Activated CD8-positive, alpha-beta T cell treated with anti-CD3 and anti-CD28 coated beads for 36 hours (primary cell): ENCODE data around the gene BRF1. TPM values are rescaled to one million over a fixed set of nuclear protein-coding genes. Genes with fewer than 3 reads are reported as not detected.

Experiments used
- ATAC-seq: fragments of 200-7000 bp; cut with Tn5 transposase; one replicate; pipeline ENCODE4 v1.10.0; 2021; ENCODE audit warnings: mild to moderate bottlenecking, moderate library complexity
- CTCF ChIA-PET: fragments of 350-600 bp; sonication (Branson Sonifier 250); formaldehyde crosslinking; loops from one replicate; lab custom pipeline; 2021; ENCODE audit warnings: antibody characterized with exemption; lab: Charles Lee
- POLR2A ChIA-PET: fragments of 350-600 bp; sonication (Branson Sonifier 250); formaldehyde crosslinking; loops from one replicate; lab custom pipeline; 2021; ENCODE audit warnings: antibody characterized with exemption; lab: Charles Lee
- DNase-seq: peaks from one replicate; pipeline ENCODE4 v3.0.0-alpha.2; 2020
- H3K27ac Mint-ChIP-seq: one replicate; pipeline ENCODE4 v1.8.0; 2021; ENCODE audit warnings: mild to moderate bottlenecking, mixed read lengths
- H3K27me3 Mint-ChIP-seq: one replicate; pipeline ENCODE4 v1.8.0; 2021; ENCODE audit warnings: mixed read lengths
- H3K36me3 Mint-ChIP-seq: one replicate; pipeline ENCODE4 v1.8.0; 2021; ENCODE audit warnings: low read depth, mixed read lengths
- H3K4me1 Mint-ChIP-seq: one replicate; pipeline ENCODE4 v1.8.0; 2021; ENCODE audit warnings: low read depth, mixed read lengths
- H3K4me3 Mint-ChIP-seq: one replicate; pipeline ENCODE4 v1.8.0; 2021; ENCODE audit warnings: mild to moderate bottlenecking, moderate library complexity, mixed read lengths
- H3K9me3 Mint-ChIP-seq: one replicate; pipeline ENCODE4 v1.8.0; 2021; ENCODE audit warnings: mixed read lengths
- intact Hi-C: fragments of 100-400 bp; cut with micrococcal nuclease; formaldehyde crosslinking; loops from one replicate; pipeline ENCODE4 v1.10.0; 2022
- total RNA-seq, 2 experiments: library from RNA; stranded (reverse); gene quantifications; one replicate each; pipeline ENCODE4 v1.2.3, GENCODE V29; 2021
- TF ChIP-seq, protein P1 (sequence below): fragments of 200-600 bp; IDR thresholded peaks from one replicate; pipeline ENCODE4 v1.8.0; 2022; ENCODE audit warnings: antibody characterized with exemption, mild to moderate bottlenecking

The BRF1 gene
- total RNA-seq, 2 experiments from 2014 or later = 25.3 to 26.6 TPM

- CTCF ChIA-PET = interaction anchor here (0.9 kb wide), 1 partner anchor 14 kb away, joined by 4 read pairs; no protein-coding TSS in a partner anchor
- intact Hi-C loops = no loop called here
- no peak for DNase-seq
These were observed 32.8 kb downstream of the BRF1 start for GRCh38 chr14:105267820-105268548.

DNA sequence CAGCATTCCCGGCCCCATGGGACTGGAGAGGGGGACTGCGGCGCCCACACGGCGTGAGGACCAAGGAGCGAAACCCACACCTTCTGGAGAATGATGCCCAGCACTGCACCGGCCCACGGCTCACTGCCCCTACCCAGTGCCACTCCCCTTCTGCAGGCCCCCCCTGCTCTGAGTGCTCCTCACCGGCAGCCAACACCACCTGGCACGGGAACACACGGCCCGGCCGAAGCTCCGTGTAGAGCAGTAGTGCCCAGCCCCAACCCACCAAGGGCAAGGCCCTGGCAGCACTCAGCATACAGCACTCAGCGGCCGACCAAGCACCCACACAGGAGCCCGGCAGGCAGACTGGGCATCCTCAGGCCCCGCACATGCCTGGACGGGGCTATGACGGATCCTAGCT is 39.0 kb downstream of the BRF1 start:
- H3K36me3 Mint-ChIP-seq = peaks cover 7% of the 10 kb centered on the region
- ATAC-seq = no peak
- no peak overlapping the region for H3K4me3 Mint-ChIP-seq
- CTCF ChIA-PET = no interaction called here
- TF ChIP-seq, protein P1, sequence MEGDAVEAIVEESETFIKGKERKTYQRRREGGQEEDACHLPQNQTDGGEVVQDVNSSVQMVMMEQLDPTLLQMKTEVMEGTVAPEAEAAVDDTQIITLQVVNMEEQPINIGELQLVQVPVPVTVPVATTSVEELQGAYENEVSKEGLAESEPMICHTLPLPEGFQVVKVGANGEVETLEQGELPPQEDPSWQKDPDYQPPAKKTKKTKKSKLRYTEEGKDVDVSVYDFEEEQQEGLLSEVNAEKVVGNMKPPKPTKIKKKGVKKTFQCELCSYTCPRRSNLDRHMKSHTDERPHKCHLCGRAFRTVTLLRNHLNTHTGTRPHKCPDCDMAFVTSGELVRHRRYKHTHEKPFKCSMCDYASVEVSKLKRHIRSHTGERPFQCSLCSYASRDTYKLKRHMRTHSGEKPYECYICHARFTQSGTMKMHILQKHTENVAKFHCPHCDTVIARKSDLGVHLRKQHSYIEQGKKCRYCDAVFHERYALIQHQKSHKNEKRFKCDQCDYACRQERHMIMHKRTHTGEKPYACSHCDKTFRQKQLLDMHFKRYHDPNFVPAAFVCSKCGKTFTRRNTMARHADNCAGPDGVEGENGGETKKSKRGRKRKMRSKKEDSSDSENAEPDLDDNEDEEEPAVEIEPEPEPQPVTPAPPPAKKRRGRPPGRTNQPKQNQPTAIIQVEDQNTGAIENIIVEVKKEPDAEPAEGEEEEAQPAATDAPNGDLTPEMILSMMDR = no peak
- no peak overlapping the region for H3K27ac Mint-ChIP-seq
- intact Hi-C loops = no loop called here
- DNase-seq = no peak
- no peaks in the 10 kb centered on the region for H3K4me1 Mint-ChIP-seq
- H3K27me3 Mint-ChIP-seq = no peaks in the 10 kb centered on the region
- POLR2A ChIA-PET = interaction anchor here (0.6 kb wide), 1 partner anchor 449 kb away, joined by 3 read pairs; no protein-coding TSS in a partner anchor
- H3K9me3 Mint-ChIP-seq = no peaks in the 10 kb centered on the region

More at GRCh38 chr14:105267820-105268548, 32.8 kb downstream of the BRF1 start:
- H3K27me3 Mint-ChIP-seq = no peaks in the 10 kb centered on the region
- H3K36me3 Mint-ChIP-seq = peaks cover 7% of the 10 kb centered on the region
- no peak overlapping the region for H3K4me3 Mint-ChIP-seq
- H3K9me3 Mint-ChIP-seq = no peaks in the 10 kb centered on the region
- ATAC-seq = no peak
- TF ChIP-seq, protein P1 = no peak
- POLR2A ChIA-PET = interaction anchor here (1.1 kb wide), 1 partner anchor 10 kb away, joined by 3 read pairs; no protein-coding TSS in a partner anchor
- no peak overlapping the region for H3K27ac Mint-ChIP-seq
- H3K4me1 Mint-ChIP-seq = no peaks in the 10 kb centered on the region

DNA sequence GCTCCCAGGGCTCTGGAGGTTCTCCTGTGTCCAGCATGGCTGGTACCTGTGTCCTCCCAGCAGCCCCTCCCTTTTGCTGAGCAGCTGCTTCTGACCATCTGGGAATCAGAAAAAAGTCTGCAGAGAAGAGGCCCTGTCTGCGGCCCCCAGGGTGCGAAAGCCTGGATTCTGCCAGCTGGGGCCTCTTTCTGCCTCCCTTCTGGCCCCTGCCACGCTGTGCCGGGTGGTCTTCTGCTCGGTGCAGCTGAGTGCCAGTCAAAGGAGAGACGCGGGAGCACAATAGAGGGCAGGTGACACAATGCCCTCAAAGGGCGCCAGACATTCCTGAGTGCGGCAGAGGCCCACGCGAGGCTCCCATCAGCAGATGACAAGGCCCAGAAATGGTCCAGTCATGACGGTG is 39.8 kb downstream of the BRF1 start:
- intact Hi-C loops = no loop called here
- Mint-ChIP-seq H3K9me3 (no peaks in the 10 kb centered on the region), H3K27me3 (no peaks in the 10 kb centered on the region), H3K27ac (no peak overlapping the region), H3K4me1 (no peaks in the 10 kb centered on the region), H3K4me3 (no peak overlapping the region), H3K36me3 (peaks cover 7% of the 10 kb centered on the region)
- ATAC-seq (no peak), DNase-seq (no peak)
- ChIA-PET POLR2A (interaction anchor here (0.9 kb wide), 1 partner anchor 12 kb away, joined by 3 read pairs; no protein-coding TSS in a partner anchor), CTCF (interaction anchor here (1.2 kb wide), 1 partner anchor 91 kb away, joined by 3 read pairs; no protein-coding TSS in a partner anchor)
- TF ChIP-seq, protein P1 = no peak

DNA sequence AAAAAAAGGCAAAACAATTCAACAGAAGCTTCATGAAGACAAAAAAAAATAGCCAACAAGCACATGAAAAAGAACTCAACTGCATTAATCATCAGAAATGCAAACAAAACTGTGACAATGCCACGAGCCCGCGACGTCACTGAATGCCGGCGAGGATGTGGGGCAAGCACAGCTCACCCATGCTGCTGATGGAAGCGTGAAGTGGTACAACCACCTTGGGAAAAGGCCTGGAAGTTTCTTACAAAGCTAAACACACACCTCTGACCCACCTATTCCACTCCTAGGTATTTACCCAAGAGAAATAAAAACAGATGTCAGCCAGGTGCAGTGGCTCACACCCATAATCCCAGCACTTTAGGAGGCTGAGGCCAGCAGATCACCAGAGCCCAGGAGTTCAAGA is 42.0 kb downstream of the BRF1 start:
- H3K4me1 Mint-ChIP-seq = no peaks in the 10 kb centered on the region
- ATAC-seq (no peak), DNase-seq (no peak)
- no peaks in the 10 kb centered on the region for H3K27me3 Mint-ChIP-seq
- CTCF ChIA-PET = interaction anchor here (0.7 to 1.3 kb wide), 2 partner anchors 14 to 168 kb away, joined by 3 read pairs; no protein-coding TSS in a partner anchor
- no peak overlapping the region for H3K27ac Mint-ChIP-seq
- POLR2A ChIA-PET = interaction anchor here (1.3 kb wide), 1 partner anchor 13 kb away, joined by 4 read pairs; no protein-coding TSS in a partner anchor
- intact Hi-C loops = no loop called here
- TF ChIP-seq, protein P1 = no peak
- no peaks in the 10 kb centered on the region for H3K9me3 Mint-ChIP-seq
- no peak overlapping the region for H3K4me3 Mint-ChIP-seq
- H3K36me3 Mint-ChIP-seq = peaks cover 1% of the 10 kb centered on the region

DNA sequence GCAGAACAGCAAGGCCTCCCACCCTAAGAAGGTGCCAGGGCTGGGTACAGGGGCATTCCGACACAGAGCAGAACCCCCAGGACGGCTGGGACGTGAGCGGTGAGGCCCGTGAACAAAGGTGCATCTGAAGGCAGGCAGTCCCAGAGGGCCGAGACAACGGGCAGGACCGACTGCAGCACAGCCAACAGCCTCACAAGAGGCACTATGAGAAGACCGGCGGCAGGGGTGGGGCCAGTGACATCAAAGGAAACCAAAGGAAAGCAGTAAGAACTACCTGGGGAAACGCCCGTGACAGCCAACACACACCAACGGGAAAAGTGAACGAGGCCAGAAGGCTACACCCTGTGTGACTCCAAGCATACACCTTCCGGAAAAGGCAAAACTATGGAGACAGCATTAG is 43.3 kb downstream of the BRF1 start:
- no peaks in the 10 kb centered on the region for H3K9me3 Mint-ChIP-seq
- no peaks in the 10 kb centered on the region for H3K4me1 Mint-ChIP-seq
- H3K27ac Mint-ChIP-seq = no peak overlapping the region
- no peaks in the 10 kb centered on the region for H3K36me3 Mint-ChIP-seq
- CTCF ChIA-PET = no interaction called here
- H3K27me3 Mint-ChIP-seq = no peaks in the 10 kb centered on the region
- H3K4me3 Mint-ChIP-seq = no peak overlapping the region
- ATAC-seq = no peak
- intact Hi-C loops = no loop called here
- POLR2A ChIA-PET = no interaction called here
- no peak for DNase-seq
- TF ChIP-seq, protein P1 = no peak
